BE2C (cell line): ENCODE measurements around the gene IL24.

Source experiments
- DNase-seq: peaks from one replicate; pipeline ENCODE4 v3.0.0-alpha.2; 2020
- H3K27me3 ChIP-seq: fragments of 250-450 bp; sonication (Bioruptor Pico); 2 replicates; pipeline ENCODE4 v1.5.1; 2020; ENCODE audit warnings: mild to moderate bottlenecking
- H3K36me3 ChIP-seq: fragments of 250-450 bp; sonication (Bioruptor Pico); 2 replicates; pipeline ENCODE4 v1.5.1; 2020; ENCODE audit warnings: mild to moderate bottlenecking
- H3K4me1 ChIP-seq: fragments of 250-450 bp; sonication (Bioruptor Pico); 2 replicates; pipeline ENCODE4 v1.5.1; 2020
- H3K4me3 ChIP-seq: 2 replicates; pipeline ENCODE4 v1.5.1; 2011; ENCODE audit warnings: low read depth, low read length
- H3K9me3 ChIP-seq: fragments of 250-450 bp; sonication (Bioruptor Pico); 2 replicates; pipeline ENCODE4 v1.5.1; 2020
- CTCF ChIP-seq: IDR thresholded peaks from 2 replicates; pipeline ENCODE4 v1.5.1; 2012; ENCODE audit warnings: mild to moderate bottlenecking, low read depth, low read length

Gene IL24

GRCh38 chr1:206898915-206899431 lies 1.7 kb downstream of the IL24 start:
- H3K27me3 ChIP-seq = no peaks in the 10 kb centered on the region
- no peaks in the 10 kb centered on the region for H3K4me1 ChIP-seq
- no peak for DNase-seq
- no peaks in the 10 kb centered on the region for H3K36me3 ChIP-seq
- TF ChIP-seq CTCF = no peak
- H3K4me3 ChIP-seq = no peak overlapping the region
- H3K9me3 ChIP-seq = peaks cover 3% of the 10 kb centered on the region; the same call in 1 of the 2 replicates

DNA sequence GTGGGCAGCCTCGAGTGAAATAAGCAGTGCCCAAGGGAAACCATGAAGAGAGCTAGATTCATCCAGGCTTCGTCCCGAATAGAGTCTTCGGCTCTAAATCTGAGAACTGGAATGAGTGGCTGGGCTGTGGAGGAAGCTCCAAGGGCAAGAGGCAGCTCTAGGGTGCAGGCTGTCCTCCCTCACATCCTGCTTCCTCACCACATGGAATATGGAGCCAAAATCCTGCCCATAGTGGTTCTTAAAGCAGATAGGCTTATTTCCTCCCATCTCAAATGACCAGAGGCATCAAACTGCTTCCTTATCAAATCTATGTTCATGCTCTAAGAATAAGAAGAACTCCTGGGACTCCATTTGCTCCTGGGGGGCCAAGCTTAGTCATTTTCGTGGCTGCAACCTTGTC lies 2.5 kb downstream of the IL24 start:
- H3K27me3 ChIP-seq = no peaks in the 10 kb centered on the region
- TF ChIP-seq CTCF = no peak
- H3K4me3 ChIP-seq = no peak overlapping the region
- peaks cover 3% of the 10 kb centered on the region; the same call in 1 of the 2 replicates for H3K9me3 ChIP-seq
- no peaks in the 10 kb centered on the region for H3K4me1 ChIP-seq
- no peak for DNase-seq
- H3K36me3 ChIP-seq = no peaks in the 10 kb centered on the region

GRCh38 chr1:206900149-206900548 lies 2.9 kb downstream of the IL24 start:
- Histone ChIP-seq H3K9me3 (peaks cover 3% of the 10 kb centered on the region; the same call in 1 of the 2 replicates), H3K4me1 (no peaks in the 10 kb centered on the region), H3K36me3 (no peaks in the 10 kb centered on the region), H3K4me3 (no peak overlapping the region), H3K27me3 (no peaks in the 10 kb centered on the region)
- TF ChIP-seq CTCF = no peak
- DNase-seq = no peak

GRCh38 chr1:206901944-206902343 lies 4.7 kb downstream of the IL24 start:
- peaks cover 3% of the 10 kb centered on the region; the same call in 1 of the 2 replicates for H3K9me3 ChIP-seq
- no peak for TF ChIP-seq CTCF
- no peak for DNase-seq
- H3K27me3 ChIP-seq = no peaks in the 10 kb centered on the region
- H3K36me3 ChIP-seq = no peaks in the 10 kb centered on the region
- no peak overlapping the region for H3K4me3 ChIP-seq
- no peaks in the 10 kb centered on the region; the same call in 1 of the 2 replicates for H3K4me1 ChIP-seq

DNA sequence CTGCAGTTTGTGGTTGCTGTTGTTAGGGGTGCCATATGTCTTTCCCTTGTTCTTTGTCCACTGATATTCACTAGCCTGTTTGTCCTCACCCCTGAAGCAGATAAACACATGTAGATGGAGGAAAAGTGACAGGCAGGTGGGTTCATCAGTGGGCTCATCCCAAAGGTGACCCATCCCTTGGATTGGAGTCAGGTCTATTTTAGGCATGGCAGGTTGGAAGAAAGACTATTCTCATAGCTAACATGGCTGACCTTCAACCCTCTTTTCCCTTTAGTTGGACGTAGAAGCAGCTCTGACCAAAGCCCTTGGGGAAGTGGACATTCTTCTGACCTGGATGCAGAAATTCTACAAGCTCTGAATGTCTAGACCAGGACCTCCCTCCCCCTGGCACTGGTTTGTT lies 5.5 kb downstream of the IL24 start:
- no peak for DNase-seq
- H3K9me3 ChIP-seq = peaks cover 3% of the 10 kb centered on the region; the same call in 1 of the 2 replicates
- peaks cover 3% of the 10 kb centered on the region for H3K4me1 ChIP-seq
- TF ChIP-seq CTCF = no peak
- H3K36me3 ChIP-seq = no peaks in the 10 kb centered on the region
- no peaks in the 10 kb centered on the region for H3K27me3 ChIP-seq
- no peak overlapping the region for H3K4me3 ChIP-seq

DNA sequence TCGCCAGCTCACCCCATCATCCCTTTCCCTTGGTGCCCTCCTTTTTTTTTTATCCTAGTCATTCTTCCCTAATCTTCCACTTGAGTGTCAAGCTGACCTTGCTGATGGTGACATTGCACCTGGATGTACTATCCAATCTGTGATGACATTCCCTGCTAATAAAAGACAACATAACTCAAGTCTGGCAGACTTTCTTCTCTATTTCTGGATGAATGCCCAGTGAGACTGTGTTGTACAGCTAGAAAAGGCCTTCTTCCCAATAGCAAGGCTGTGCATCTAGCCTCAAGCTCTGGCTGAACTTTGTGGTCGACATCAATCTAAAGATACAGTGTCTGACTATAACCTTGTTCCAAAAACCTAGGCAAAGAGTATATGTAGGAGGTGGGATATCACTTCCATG lies 6.4 kb downstream of the IL24 start:
- no peak for TF ChIP-seq CTCF
- peaks cover 3% of the 10 kb centered on the region for H3K4me1 ChIP-seq
- DNase-seq = no peak
- H3K4me3 ChIP-seq = no peak overlapping the region
- peaks cover 3% of the 10 kb centered on the region; the same call in 1 of the 2 replicates for H3K9me3 ChIP-seq
- H3K27me3 ChIP-seq = no peaks in the 10 kb centered on the region; the same call in 1 of the 2 replicates
- no peaks in the 10 kb centered on the region for H3K36me3 ChIP-seq
